Kidney (tissue), 14 donors: ENCODE data around the gene PLEKHA6. TPM values are rescaled to one million over a fixed set of nuclear protein-coding genes. Genes with fewer than 3 reads are reported as not detected.
A peak's percentile ranks its signal among the peaks of the same experiment; 100 is the strongest.

Experiments
- DNase-seq, 5 donors: peaks; one replicate each; pipeline ENCODE4 v3.0.0-alpha.2; 2013 to 2020
- FAIRE-seq: peaks from 2 replicates; lab custom pipeline; 2012; peaks lifted over from hg19 to GRCh38; lab: Jason Lieb, UNC
- H3K27ac ChIP-seq, 2 donors: one replicate each; pipeline ENCODE4 v1.7.0; 2013; ENCODE audit warnings: low read depth in 2 of 2, low read length in 2 of 2, inconsistent platforms in 1 of 2
- H3K27me3 ChIP-seq: one replicate; pipeline ENCODE4 v1.7.1; 2013; ENCODE audit warnings: low read length, inconsistent platforms; ENCODE audit not compliant: control insufficient read depth, insufficient read depth
- H3K36me3 ChIP-seq, 3 donors: one replicate each; pipeline versions ENCODE4 v1.7.0 to v1.7.1; 2013; ENCODE audit warnings: low read length in 3 of 3, control low read depth in 1 of 3, inconsistent platforms in 1 of 3; ENCODE audit not compliant: insufficient read depth in 3 of 3, control insufficient read depth in 2 of 3
- H3K4me1 ChIP-seq, 3 donors: one replicate each; pipeline versions ENCODE4 v1.7.0 to v1.7.1; 2013; ENCODE audit warnings: low read length in 3 of 3, inconsistent platforms in 1 of 3, low read depth in 1 of 3; ENCODE audit not compliant: control insufficient read depth in 2 of 3, insufficient read depth in 2 of 3
- H3K4me3 ChIP-seq, 3 donors: one replicate each; pipeline versions ENCODE4 v1.7.0 to v1.8.1; 2013; ENCODE audit warnings: low read length in 3 of 3, control low read depth in 1 of 3, inconsistent platforms in 1 of 3
- H3K9ac ChIP-seq, 3 donors: one replicate each; pipeline versions ENCODE4 v1.7.0 to v1.7.1; 2013; ENCODE audit warnings: low read length in 3 of 3, control low read depth in 1 of 3, inconsistent platforms in 1 of 3
- H3K9me3 ChIP-seq, 3 donors: one replicate each; pipeline versions ENCODE4 v1.7.0 to v1.7.1; 2013; ENCODE audit warnings: low read length in 3 of 3, control low read depth in 1 of 3, inconsistent platforms in 1 of 3; ENCODE audit not compliant: control insufficient read depth in 2 of 3, insufficient read depth in 1 of 3
- CTCF ChIP-seq: IDR thresholded peaks from 3 replicates; pipeline ENCODE4 v1.5.1; 2012; ENCODE audit warnings: mild to moderate bottlenecking, moderate library complexity, borderline replicate concordance; ENCODE audit not compliant: insufficient read depth; ENCODE audit errors: extremely low read depth
- intact Hi-C: fragments of 100-400 bp; cut with DNase I; formaldehyde crosslinking; loops from one replicate; pipeline ENCODE4 v1.11.1; 2022
- polyA plus RNA-seq: library from polyadenylated mRNA; stranded (reverse); fragments of 350-450 nt; fragmentation: Illumina TruSeq; extraction: RNeasy Lipid Tissue Mini Kit (QIAGEN cat#74804); gene quantifications from one replicate; pipeline ENCODE4 v1.2.3, GENCODE V29; 2014; ENCODE audit warnings: low read depth, low replicate concordance; ENCODE audit not compliant: insufficient read depth
- total RNA-seq: library from RNA; stranded (reverse); fragmentation: NEBNext Ultra II Directional; extraction: Animal tissue kit (Norgen Biotek cat#: 25700); gene quantifications from one replicate; pipeline ENCODE4 v1.2.1, GENCODE V29; 2021
- donor health status: control.
- donor health status: control.
- donor health status: control.
- donor health status: control.
- donor health status: control.
- donor health status: DM: yes; HTN: yes; CAD: no.
- donor health status: Normal renal cell carcinoma (clear cell type).

Gene PLEKHA6
- total and polyA plus RNA-seq, 2 donors from 2014 or later: 17.5 to 65.1 TPM

- Histone ChIP-seq H3K4me1 (peaks cover 0 to 4% (median 3%) of the 10 kb centered on the region in 3 donors), H3K9ac (no peak overlapping the region), H3K4me3 (no peak overlapping the region), H3K27ac (no peak overlapping the region), H3K9me3 (peaks cover 0 to 3% (median 0%) of the 10 kb centered on the region in 3 donors), H3K27me3 (peaks cover 2% of the 10 kb centered on the region), H3K36me3 (no peaks in the 10 kb centered on the region)
- intact Hi-C loops: no loop called here
- DNase-seq (peak; percentile 53 to 82 (median 68)), FAIRE-seq (no peak)
- no peak for TF ChIP-seq CTCF
These were observed 169.2 kb downstream of the PLEKHA6 start for GRCh38 chr1:204190212-204191211.

- TF ChIP-seq CTCF: no peak
- H3K4me1 ChIP-seq: peaks cover 0 to 4% (median 3%) of the 10 kb centered on the region in 3 donors
- no peak overlapping the region for H3K27ac ChIP-seq
- FAIRE-seq (no peak), DNase-seq (no peak)
- H3K27me3 ChIP-seq: peaks cover 2% of the 10 kb centered on the region
- intact Hi-C loops: no loop called here
- no peaks in the 10 kb centered on the region for H3K36me3 ChIP-seq
- no peaks in the 10 kb centered on the region for H3K9me3 ChIP-seq
- no peak overlapping the region for H3K9ac ChIP-seq
- no peak overlapping the region for H3K4me3 ChIP-seq
These were observed 170.6 kb downstream of the PLEKHA6 start for GRCh38 chr1:204188959-204189639.

GRCh38 chr1:204186597-204186996 is 173.1 kb downstream of the PLEKHA6 start:
- H3K27ac ChIP-seq: no peak overlapping the region
- TF ChIP-seq CTCF: no peak
- H3K27me3 ChIP-seq: peaks cover 2% of the 10 kb centered on the region
- intact Hi-C loops: no loop called here
- H3K36me3 ChIP-seq: no peaks in the 10 kb centered on the region
- DNase-seq: peak in 1 of 5 donors; percentile 23
- FAIRE-seq: no peak
- peaks cover 0 to 4% (median 3%) of the 10 kb centered on the region in 3 donors for H3K4me1 ChIP-seq
- no peaks in the 10 kb centered on the region for H3K9me3 ChIP-seq
- H3K4me3 ChIP-seq: no peak overlapping the region
- no peak overlapping the region for H3K9ac ChIP-seq
